ENCODE data around the gene HSP90AB1. TPM values are rescaled to one million over a fixed set of nuclear protein-coding genes. Genes with fewer than 3 reads are reported as not detected.

Gene HSP90AB1
- total RNA-seq, 1 donor from 2014 or later, result 558 TPM

- peak; percentile 47 for DNase-seq
Observed at GRCh38 chr6:44255871-44256774, 9.2 kb downstream of the HSP90AB1 start.

- DNase-seq, result no peak
Observed at GRCh38 chr6:44256775-44257024, 9.8 kb downstream of the HSP90AB1 start.

- peak; percentile 75 for DNase-seq
Observed at GRCh38 chr6:44257025-44257752, 10.3 kb downstream of the HSP90AB1 start, which contains the start of gene SLC35B2. TSS of gene SLC35B2 (minus strand) at chr6:44257528. CDS start at chr6:44257410, 118 bp downstream.

- no peak for DNase-seq
Observed at GRCh38 chr6:44257753-44258324, 10.9 kb downstream of the HSP90AB1 start.

- no peak for DNase-seq
Observed at GRCh38 chr6:44258325-44258863, 11.5 kb downstream of the HSP90AB1 start.

GRCh38 chr6:44258921-44259320 lies 12.0 kb downstream of the HSP90AB1 start:
- DNase-seq, result no peak

- no peak for DNase-seq
Observed at GRCh38 chr6:44260011-44260410, 13.1 kb downstream of the HSP90AB1 start.

GRCh38 chr6:44260451-44261297 lies 13.8 kb downstream of the HSP90AB1 start:
- no peak for DNase-seq

GRCh38 chr6:44261581-44261980 lies 14.7 kb downstream of the HSP90AB1 start:
- DNase-seq, result no peak

GRCh38 chr6:44262467-44263353 lies 15.8 kb downstream of the HSP90AB1 start:
- no peak for DNase-seq

GRCh38 chr6:44263354-44264100 lies 16.6 kb downstream of the HSP90AB1 start:
- DNase-seq, result peak; percentile 48

GRCh38 chr6:44264154-44265006 lies 17.5 kb downstream of the HSP90AB1 start:
- no peak for DNase-seq

- DNase-seq, result peak; percentile 90
Observed at GRCh38 chr6:44265007-44265721, 18.3 kb downstream of the HSP90AB1 start, which contains the start of gene NFKBIE. TSS of gene NFKBIE (minus strand) at chr6:44265551. CDS start at chr6:44265346, 205 bp downstream.

GRCh38 chr6:44265722-44266233 lies 18.9 kb downstream of the HSP90AB1 start:
- no peak for DNase-seq

GRCh38 chr6:44266347-44266746 lies 19.4 kb downstream of the HSP90AB1 start:
- DNase-seq, result no peak

GRCh38 chr6:44267252-44267651 lies 20.4 kb downstream of the HSP90AB1 start:
- DNase-seq, result no peak

- DNase-seq, result peak; percentile 78
Observed at GRCh38 chr6:44268095-44268628, 21.3 kb downstream of the HSP90AB1 start.

Data from dermis blood vessel endothelial cell (primary cell).